B cell (primary cell): ENCODE results near the gene LCORL. TPM values are rescaled to one million over a fixed set of nuclear protein-coding genes. Genes with fewer than 3 reads are reported as not detected.

Source experiments
- ATAC-seq: fragments of 200-7000 bp; cut with Tn5 transposase; one replicate; pipeline ENCODE4 v1.10.0; 2021; ENCODE audit warnings: low read depth, mild to moderate bottlenecking, moderate number of reproducible peaks, moderate library complexity
- CTCF ChIA-PET: fragments of 350-600 bp; sonication (Branson Sonifier 250); formaldehyde crosslinking; loops from one replicate; lab custom pipeline; 2021; ENCODE audit warnings: antibody characterized with exemption, inconsistent platforms; lab: Charles Lee
- POLR2A ChIA-PET: fragments of 350-600 bp; sonication (Branson Sonifier 250); formaldehyde crosslinking; loops from one replicate; lab custom pipeline; 2021; ENCODE audit warnings: antibody characterized with exemption; lab: Charles Lee
- DNase-seq: peaks from one replicate; pipeline ENCODE4 v3.0.0; 2013
- H2AFZ ChIP-seq: 2 replicates; pipeline ENCODE4 v1.6.1; 2012; ENCODE audit warnings: mild to moderate bottlenecking, low read depth, low read length; ENCODE audit not compliant: insufficient read depth, poor library complexity, severe bottlenecking
- H3K27ac ChIP-seq, 2 donors: 1 replicate in 1 of 2; 2 replicates in 1 of 2; pipeline ENCODE4 v1.5.1; 2012 to 2013; ENCODE audit warnings: low read length in 2 of 2, mild to moderate bottlenecking in 2 of 2, moderate library complexity in 1 of 2
- H3K27me3 ChIP-seq, 4 experiments: fragments of 200-600 bp in 1 of 4; sonication (generic) in 1 of 4; replicated peaks in 1 of 4; 1 replicate in 2 of 4; 2 replicates in 2 of 4; pipeline versions ENCODE4 v1.6.1 to v1.7.0; 2013 to 2016; ENCODE audit warnings: low read length in 3 of 4, mild to moderate bottlenecking in 2 of 4, mixed read lengths in 1 of 4, moderate library complexity in 1 of 4; ENCODE audit not compliant: insufficient read depth in 4 of 4, control insufficient read depth in 3 of 4; ENCODE audit errors: control extremely low read depth in 1 of 4
- H3K36me3 ChIP-seq, 2 experiments: replicated peaks in 1 of 2; 1 replicate in 1 of 2; 2 replicates in 1 of 2; pipeline versions ENCODE4 v1.6.1 to v1.7.1; 2013; ENCODE audit warnings: low read length in 1 of 2; ENCODE audit not compliant: insufficient read depth in 2 of 2, control insufficient read depth in 1 of 2; ENCODE audit errors: control extremely low read depth in 1 of 2, extremely low read depth in 1 of 2
- H3K4me1 ChIP-seq, 2 donors: fragments of 200-600 bp in 1 of 2; sonication (generic) in 1 of 2; 1 replicate in 1 of 2; 2 replicates in 1 of 2; pipeline versions ENCODE4 v1.5.1 to v1.6.1; 2013 to 2017; ENCODE audit warnings: low read length in 2 of 2; ENCODE audit not compliant: control insufficient read depth in 2 of 2, insufficient read depth in 2 of 2
- H3K4me2 ChIP-seq: replicated peaks from 2 replicates; pipeline ENCODE3; 2012; ENCODE audit warnings: mild to moderate bottlenecking, low read depth, low read length; ENCODE audit not compliant: poor library complexity, severe bottlenecking
- H3K4me3 ChIP-seq, 5 experiments: fragments of 200-600 bp in 1 of 5; sonication (generic) in 1 of 5; 1 replicate in 3 of 5; 2 replicates in 2 of 5; pipeline versions ENCODE4 v1.5.1 to v1.7.0; 2011 to 2016; ENCODE audit warnings: low read length in 4 of 5, mild to moderate bottlenecking in 4 of 5, low read depth in 2 of 5, control low read depth in 1 of 5, moderate library complexity in 1 of 5; ENCODE audit not compliant: insufficient read depth in 1 of 5; ENCODE audit errors: control extremely low read depth in 1 of 5, extremely low read depth in 1 of 5
- H3K79me2 ChIP-seq: fragments of 200-600 bp; sonication (generic); one replicate; pipeline ENCODE4 v1.6.0; 2016; ENCODE audit warnings: low read length; ENCODE audit not compliant: control insufficient read depth, insufficient read depth
- H3K9ac ChIP-seq: fragments of 200-600 bp; sonication (generic); 2 replicates; pipeline ENCODE4 v1.6.1; 2017; ENCODE audit warnings: mild to moderate bottlenecking, low read length, moderate library complexity
- H3K9me3 ChIP-seq, 3 donors: one replicate each; pipeline versions ENCODE4 v1.6.1 to v1.7.1; 2013; ENCODE audit warnings: low read length in 2 of 3; ENCODE audit not compliant: control insufficient read depth in 2 of 3, insufficient read depth in 1 of 3; ENCODE audit errors: control extremely low read depth in 1 of 3
- H4K20me1 ChIP-seq: 2 replicates; pipeline ENCODE4 v1.6.0; 2012; ENCODE audit warnings: mild to moderate bottlenecking, low read length; ENCODE audit not compliant: insufficient read depth, control insufficient read depth, poor library complexity, severe bottlenecking
- H3K27ac Mint-ChIP-seq: one replicate; pipeline ENCODE4 v1.8.0; 2021; ENCODE audit warnings: mixed read lengths
- H3K27me3 Mint-ChIP-seq: one replicate; pipeline ENCODE4 v1.8.0; 2021; ENCODE audit warnings: mixed read lengths
- H3K4me1 Mint-ChIP-seq: one replicate; pipeline ENCODE4 v1.8.0; 2021; ENCODE audit warnings: mixed read lengths
- H3K4me3 Mint-ChIP-seq: one replicate; pipeline ENCODE4 v1.8.0; 2021; ENCODE audit warnings: mixed read lengths
- H3K9me3 Mint-ChIP-seq: one replicate; pipeline ENCODE4 v1.8.0; 2022; ENCODE audit warnings: mixed read lengths; ENCODE audit not compliant: insufficient read depth
- EZH2 ChIP-seq: IDR thresholded peaks from 2 replicates; pipeline ENCODE4 v1.6.1; 2012; ENCODE audit warnings: borderline replicate concordance, low read depth, mild to moderate bottlenecking, moderate library complexity, low read length; ENCODE audit not compliant: insufficient read depth, poor library complexity, severe bottlenecking
- WGBS: methylation state at CpG from one replicate; pipeline ENCODE4 v1.1.5; 2013; ENCODE audit warnings: missing lambda C conversion rate; ENCODE audit not compliant: insufficient coverage; 5-methylcytosine and 5-hydroxymethylcytosine counted together
- intact Hi-C: fragments of 100-400 bp; cut with micrococcal nuclease; formaldehyde crosslinking; loops from one replicate; pipeline ENCODE4 v1.10.0; 2022
- polyA plus RNA-seq: library from polyadenylated mRNA; depleted of rRNA; stranded (reverse); fragments of >200 nt; gene quantifications from 2 replicates; pipeline ENCODE4 v1.2.3, GENCODE V29; 2012
- total RNA-seq, 2 donors: library from RNA; stranded (reverse); fragments of 120-200 nt in 1 of 2; gene quantifications; 1 replicate in 1 of 2; 2 replicates in 1 of 2; pipeline versions ENCODE4 v1.2.3 to v1.2.4, GENCODE V29; 2013 to 2022
- TF ChIP-seq, protein P1 (sequence below): fragments of 200-600 bp; IDR thresholded peaks from one replicate; pipeline ENCODE4 v1.8.0; 2022; ENCODE audit warnings: antibody characterized with exemption, mild to moderate bottlenecking

LCORL gene
- total and polyA plus RNA-seq, 2 donors (not counting 1 experiment from before 2014, with no cell fraction given): 1.2 to 31.3 TPM

DNA sequence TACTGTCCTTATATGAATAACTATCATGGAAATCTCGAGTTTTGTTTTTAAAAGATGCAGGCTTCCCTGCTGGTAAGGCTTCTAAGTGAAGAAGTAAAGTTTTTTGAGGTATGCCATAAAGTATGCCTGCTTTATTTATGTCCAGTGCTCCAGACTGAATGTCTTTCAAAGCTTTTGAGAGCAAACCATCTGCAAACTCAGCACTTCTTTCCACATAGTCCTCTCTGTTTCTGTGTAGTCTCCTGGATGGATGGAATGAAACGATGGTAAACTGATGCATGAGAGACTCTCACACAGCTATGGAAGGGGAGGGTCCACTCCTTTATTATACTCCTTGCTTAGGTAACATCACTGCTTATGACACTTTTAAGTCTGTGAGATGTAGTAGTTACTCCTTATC lies 137.0 kb downstream of the LCORL start:
- 80% methylated on average over 1 of the region's 2 CpGs for WGBS
- intact Hi-C loops: no loop called here
- CTCF ChIA-PET: no interaction called here

GRCh38 chr4:17884063-17884462 lies 137.5 kb downstream of the LCORL start:
- WGBS: 100% methylated on average over 1 of the region's 2 CpGs
- CTCF ChIA-PET: no interaction called here

More for the DNA sequence above, 137.0 kb downstream of the LCORL start:
- H3K4me1 Mint-ChIP-seq: no peaks in the 10 kb centered on the region
- no peaks in the 10 kb centered on the region for H3K4me1 ChIP-seq
- no peak overlapping the region for H3K4me2 ChIP-seq
- POLR2A ChIA-PET: no interaction called here
- ATAC-seq (no peak), DNase-seq (no peak)
- H3K27me3 ChIP-seq: no peaks in the 10 kb centered on the region
- no peaks in the 10 kb centered on the region for H3K27me3 Mint-ChIP-seq
- no peak overlapping the region for H3K27ac Mint-ChIP-seq
- no peaks in the 10 kb centered on the region for H3K79me2 ChIP-seq
- H3K9ac ChIP-seq: no peak overlapping the region
- no peak overlapping the region for H3K4me3 ChIP-seq
- no peaks in the 10 kb centered on the region for H4K20me1 ChIP-seq
- H3K9me3 Mint-ChIP-seq: no peaks in the 10 kb centered on the region
- H3K9me3 ChIP-seq: no peaks in the 10 kb centered on the region
- no peak for TF ChIP-seq EZH2
- TF ChIP-seq, protein P1, sequence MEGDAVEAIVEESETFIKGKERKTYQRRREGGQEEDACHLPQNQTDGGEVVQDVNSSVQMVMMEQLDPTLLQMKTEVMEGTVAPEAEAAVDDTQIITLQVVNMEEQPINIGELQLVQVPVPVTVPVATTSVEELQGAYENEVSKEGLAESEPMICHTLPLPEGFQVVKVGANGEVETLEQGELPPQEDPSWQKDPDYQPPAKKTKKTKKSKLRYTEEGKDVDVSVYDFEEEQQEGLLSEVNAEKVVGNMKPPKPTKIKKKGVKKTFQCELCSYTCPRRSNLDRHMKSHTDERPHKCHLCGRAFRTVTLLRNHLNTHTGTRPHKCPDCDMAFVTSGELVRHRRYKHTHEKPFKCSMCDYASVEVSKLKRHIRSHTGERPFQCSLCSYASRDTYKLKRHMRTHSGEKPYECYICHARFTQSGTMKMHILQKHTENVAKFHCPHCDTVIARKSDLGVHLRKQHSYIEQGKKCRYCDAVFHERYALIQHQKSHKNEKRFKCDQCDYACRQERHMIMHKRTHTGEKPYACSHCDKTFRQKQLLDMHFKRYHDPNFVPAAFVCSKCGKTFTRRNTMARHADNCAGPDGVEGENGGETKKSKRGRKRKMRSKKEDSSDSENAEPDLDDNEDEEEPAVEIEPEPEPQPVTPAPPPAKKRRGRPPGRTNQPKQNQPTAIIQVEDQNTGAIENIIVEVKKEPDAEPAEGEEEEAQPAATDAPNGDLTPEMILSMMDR: no peak
- H3K36me3 ChIP-seq: peaks cover 1 to 5% of the 10 kb centered on the region in 2 experiments
- H2AFZ ChIP-seq: no peak overlapping the region
- no peak overlapping the region for H3K27ac ChIP-seq
- H3K4me3 Mint-ChIP-seq: no peak overlapping the region

More at GRCh38 chr4:17884063-17884462, 137.5 kb downstream of the LCORL start:
- H3K4me3 Mint-ChIP-seq: no peak overlapping the region
- Histone ChIP-seq H2AFZ (no peak overlapping the region), H3K4me1 (no peaks in the 10 kb centered on the region), H3K27ac (no peak overlapping the region), H3K4me3 (no peak overlapping the region), H3K27me3 (no peaks in the 10 kb centered on the region), H3K9me3 (no peaks in the 10 kb centered on the region), H3K4me2 (no peak overlapping the region), H3K79me2 (no peaks in the 10 kb centered on the region), H4K20me1 (no peaks in the 10 kb centered on the region), H3K9ac (no peak overlapping the region), H3K36me3 (peaks cover 1 to 5% of the 10 kb centered on the region in 2 experiments)
- H3K4me1 Mint-ChIP-seq: no peaks in the 10 kb centered on the region
- intact Hi-C loops: no loop called here
- no peaks in the 10 kb centered on the region for H3K9me3 Mint-ChIP-seq
- DNase-seq (no peak), ATAC-seq (no peak)
- no peaks in the 10 kb centered on the region for H3K27me3 Mint-ChIP-seq
- no peak for TF ChIP-seq EZH2
- TF ChIP-seq, protein P1: no peak
- POLR2A ChIA-PET: no interaction called here
- no peak overlapping the region for H3K27ac Mint-ChIP-seq
